PFSK-1 (cell line): ENCODE results near the gene CFAP70.

Source experiments
- POLR2AphosphoS5 ChIP-seq: IDR thresholded peaks from 2 replicates; pipeline ENCODE4 v1.6.1; 2012; ENCODE audit warnings: low read depth, mild to moderate bottlenecking, control low read depth, low read length, moderate library complexity
- REST ChIP-seq, 2 experiments: IDR thresholded peaks; 2 replicates each; pipeline versions ENCODE4 v1.6.1 to v1.8.0; 2011 to 2012; ENCODE audit warnings: low read depth in 2 of 2, low read length in 2 of 2, control low read depth in 1 of 2, inconsistent platforms in 1 of 2, mild to moderate bottlenecking in 1 of 2, moderate library complexity in 1 of 2; ENCODE audit not compliant: insufficient read depth in 1 of 2
- SIN3A ChIP-seq: IDR thresholded peaks from 2 replicates; pipeline ENCODE4 v1.6.1; 2012; ENCODE audit warnings: mild to moderate bottlenecking, low read length, moderate library complexity, borderline replicate concordance; ENCODE audit not compliant: insufficient read depth
- TAF1 ChIP-seq: IDR thresholded peaks from 2 replicates; pipeline ENCODE4 v1.6.1; 2012; ENCODE audit warnings: low read length, control low read depth, borderline replicate concordance; ENCODE audit not compliant: insufficient read depth

GRCh38 chr10:73405556-73405955 lies 46.9 kb upstream of the CFAP70 start:
- no peak for TF ChIP-seq TAF1
- TF ChIP-seq POLR2AphosphoS5, result no peak
- TF ChIP-seq REST (IDR thresholded peaks at IDR 0.05; ENCODE audit: insufficient read depth in 1 of 2, low read depth in 2 of 2, low read length in 2 of 2), result no peak
- TF ChIP-seq SIN3A, result no peak
